ENCODE data around the gene PAM16.

The PAM16 gene

GRCh38 chr16:4317532-4318450 is 33.3 kb downstream of the PAM16 start:
- DNase-seq = peak; percentile 77

- DNase-seq = peak; percentile 82
These were observed 34.1 kb downstream of the PAM16 start for GRCh38 chr16:4316864-4317531.

- peak; percentile 32 for DNase-seq
These were observed 34.8 kb downstream of the PAM16 start for GRCh38 chr16:4316108-4316863.

- DNase-seq = peak; percentile 73
These were observed 35.7 kb downstream of the PAM16 start, which contains the start of gene GLIS2 for GRCh38 chr16:4315186-4316107. Gene GLIS2 (plus strand): TSS chr16:4316067. CDS start chr16:4332281, 16,214 bp downstream.

GRCh38 chr16:4314532-4315185 is 36.5 kb downstream of the PAM16 start:
- DNase-seq = no peak

GRCh38 chr16:4313563-4314531 is 37.3 kb downstream of the PAM16 start:
- no peak for DNase-seq

GRCh38 chr16:4309833-4310266 is 41.3 kb downstream of the PAM16 start:
- peak; percentile 86 for DNase-seq

GRCh38 chr16:4309102-4309832 is 41.9 kb downstream of the PAM16 start:
- DNase-seq = no peak

- DNase-seq = peak; percentile 91
These were observed 43.7 kb downstream of the PAM16 start for GRCh38 chr16:4307215-4308037.

- DNase-seq = no peak
These were observed 44.5 kb downstream of the PAM16 start for GRCh38 chr16:4306470-4307214.

- no peak for DNase-seq
These were observed 47.1 kb downstream of the PAM16 start for GRCh38 chr16:4303973-4304372.

- no peak for DNase-seq
These were observed 49.2 kb downstream of the PAM16 start for GRCh38 chr16:4301968-4302367.

GRCh38 chr16:4301177-4301576 is 49.9 kb downstream of the PAM16 start:
- DNase-seq = no peak

GRCh38 chr16:4298761-4299522 is 52.2 kb downstream of the PAM16 start:
- DNase-seq = peak; percentile 98

GRCh38 chr16:4297480-4297879 is 53.6 kb downstream of the PAM16 start:
- no peak for DNase-seq

GRCh38 chr16:4295581-4295980 is 55.5 kb downstream of the PAM16 start:
- DNase-seq = no peak

Measured in NCI-H226 (cell line).